Measurements from ENCODE around the gene CTAG1B.
"Not testable (repeated sequence)": the region's sequence is repeated elsewhere in the genome, so short reads cannot be mapped to it uniquely, and the experiment has no call there.

The CTAG1B gene

GRCh38 chrX:154592505-154592904 is 26.6 kb downstream of the CTAG1B start:
- in situ Hi-C loops (cut with HindIII; ENCODE audit: low sequenced_read_pairs), result loop anchor here (25.0 kb wide), 1 partner anchor 245 kb away; the partner anchor contains the start of gene SMIM9

GRCh38 chrX:154590415-154590814 is 28.7 kb downstream of the CTAG1B start:
- in situ Hi-C loops (cut with HindIII; ENCODE audit: low sequenced_read_pairs), result loop anchor here (25.0 kb wide), 1 partner anchor 247 kb away; the partner anchor contains the start of gene SMIM9

GRCh38 chrX:154584585-154585183 is 34.4 kb downstream of the CTAG1B start, which contains the start of gene CTAG1A:
CTAG1A (plus strand) TSS chrX:154585133; CDS start chrX:154585207, 74 bp downstream.
- in situ Hi-C loops (cut with HindIII; ENCODE audit: low sequenced_read_pairs), result loop anchor here (25.0 kb wide), 1 partner anchor 253 kb away; the partner anchor contains the start of gene SMIM9

- in situ Hi-C loops (cut with HindIII; ENCODE audit: low sequenced_read_pairs), result loop anchor here (25.0 kb wide), 1 partner anchor 254 kb away; the partner anchor contains the start of gene SMIM9
Measured at GRCh38 chrX:154582994-154583393, 36.1 kb downstream of the CTAG1B start.

GRCh38 chrX:154575076-154575475 is 44.0 kb downstream of the CTAG1B start:
- in situ Hi-C loops (cut with HindIII; ENCODE audit: low sequenced_read_pairs), result loop anchor here (25.0 kb wide), 1 partner anchor 262 kb away; the partner anchor contains the start of gene SMIM9

- in situ Hi-C loops (cut with HindIII; ENCODE audit: low sequenced_read_pairs), result not testable (repeated sequence)
Measured at GRCh38 chrX:154573061-154573460, 46.0 kb downstream of the CTAG1B start.

- in situ Hi-C loops (cut with HindIII; ENCODE audit: low sequenced_read_pairs), result not testable (repeated sequence)
Measured at GRCh38 chrX:154570361-154570760, 48.7 kb downstream of the CTAG1B start.
